Fibroblast of villous mesenchyme (primary cell): ENCODE data around the gene TMOD1. TPM values are rescaled to one million over a fixed set of nuclear protein-coding genes. Genes with fewer than 3 reads are reported as not detected.

Experiments
- DNase-seq: peaks from one replicate; pipeline ENCODE4 v3.0.0-alpha.2; 2010; ENCODE audit warnings: low read depth
- H3K4me3 ChIP-seq: 2 replicates; pipeline ENCODE4 v1.5.1; 2011; ENCODE audit warnings: low read depth, mild to moderate bottlenecking, low read length
- CTCF ChIP-seq: IDR thresholded peaks from 2 replicates; pipeline ENCODE4 v1.5.1; 2012; ENCODE audit warnings: low read depth, mild to moderate bottlenecking, low read length; ENCODE audit not compliant: insufficient read depth
- total RNA-seq: library from RNA; depleted of rRNA; stranded (reverse); fragments of >200 nt; gene quantifications from 2 replicates; pipeline ENCODE4 v1.2.3, GENCODE V29; 2012

The TMOD1 gene
- total RNA-seq, 1 donor: 0.43 TPM

DNA sequence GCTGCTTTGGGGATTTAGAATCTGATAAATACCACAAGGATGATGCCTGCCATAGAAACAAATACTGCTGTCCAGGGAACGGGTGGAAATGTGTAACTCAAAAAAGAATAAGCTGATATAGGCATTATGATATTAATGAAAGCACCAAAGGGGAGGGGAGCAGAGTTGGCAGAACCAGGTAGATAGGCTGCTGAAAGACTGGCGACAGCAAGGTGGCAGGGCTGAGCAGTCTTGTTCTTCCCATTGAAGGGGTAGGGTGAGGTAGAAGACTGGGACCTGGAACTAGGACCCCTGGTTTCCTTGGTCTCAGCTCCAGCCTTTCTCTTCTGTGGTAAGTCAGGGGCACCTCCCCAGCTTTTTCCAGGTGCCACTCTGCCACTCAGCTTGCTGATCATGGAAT lies 31.4 kb upstream of the TMOD1 start:
- TF ChIP-seq CTCF: peak; percentile 24
- H3K4me3 ChIP-seq: no peak overlapping the region
- no peak for DNase-seq

DNA sequence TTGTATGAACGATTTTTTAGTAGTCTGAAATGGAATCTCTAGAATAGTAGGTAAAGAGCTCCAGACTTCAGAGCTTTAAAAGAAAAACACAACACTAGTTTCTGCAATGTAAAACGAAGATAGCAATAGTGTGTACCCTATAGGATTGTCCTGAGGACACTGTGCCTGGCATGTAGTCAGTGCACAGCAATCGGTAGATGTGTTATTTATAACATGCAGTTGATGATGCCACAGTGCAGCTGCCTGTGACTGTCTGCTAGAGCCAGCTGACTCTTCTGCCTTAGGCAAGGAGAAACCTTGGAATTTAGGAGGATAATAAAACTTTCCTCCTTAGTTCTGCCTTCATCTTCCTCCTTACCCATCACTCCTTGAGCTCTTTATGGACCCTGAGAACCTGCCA lies 27.7 kb upstream of the TMOD1 start:
- DNase-seq: peak; percentile 30
- no peak overlapping the region for H3K4me3 ChIP-seq
- TF ChIP-seq CTCF: no peak

GRCh38 chr9:97474372-97474925 lies 27.0 kb upstream of the TMOD1 start:
- DNase-seq: peak; percentile 35
- no peak overlapping the region for H3K4me3 ChIP-seq
- no peak for TF ChIP-seq CTCF

GRCh38 chr9:97475059-97475458 lies 26.4 kb upstream of the TMOD1 start:
- no peak overlapping the region for H3K4me3 ChIP-seq
- no peak for TF ChIP-seq CTCF

DNA sequence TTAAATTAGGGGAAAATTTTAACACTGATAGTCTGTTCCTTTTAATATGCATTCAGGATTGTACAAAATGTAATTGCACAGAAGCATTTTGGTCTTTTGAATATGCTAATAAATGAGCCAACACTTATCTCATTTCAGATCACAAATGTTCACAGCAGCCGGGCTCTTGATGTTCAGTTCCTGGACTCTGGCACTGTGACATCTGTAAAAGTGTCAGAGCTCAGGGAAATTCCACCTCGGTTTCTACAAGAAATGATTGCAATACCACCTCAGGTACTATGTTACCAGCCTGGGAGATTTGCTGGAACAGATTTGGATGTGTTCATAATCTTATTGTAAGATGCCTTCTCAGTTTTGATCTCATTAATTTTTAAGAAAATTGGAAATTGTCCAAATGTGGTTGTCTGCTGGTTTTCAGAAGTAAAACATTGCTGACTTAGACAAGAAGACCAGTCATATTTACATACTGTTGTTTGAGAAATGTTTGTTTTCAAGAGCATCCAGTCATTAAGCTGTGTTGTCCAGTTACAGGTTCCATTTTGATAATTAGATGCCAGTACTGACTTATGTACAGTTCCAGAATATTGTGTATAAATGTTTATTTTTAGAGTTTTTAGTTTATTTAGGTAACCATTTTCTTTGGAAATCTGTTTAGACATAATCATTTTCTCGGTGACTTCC lies 23.0 kb upstream of the TMOD1 start:
- peak; percentile 35 for DNase-seq
- no peak for TF ChIP-seq CTCF
- no peak overlapping the region for H3K4me3 ChIP-seq

More at GRCh38 chr9:97475059-97475458, 26.4 kb upstream of the TMOD1 start:
- peak; percentile 95 for DNase-seq

- no peak for DNase-seq
- no peak overlapping the region for H3K4me3 ChIP-seq
- no peak for TF ChIP-seq CTCF
Measured at GRCh38 chr9:97479496-97480159, 21.8 kb upstream of the TMOD1 start.
